HG02943 (cell line): Measurements from ENCODE around the gene TMEM201.

Experiments
- ATAC-seq: cut with Tn5 transposase; IDR thresholded peaks from one replicate; pipeline ENCODE4 v1.9.1; 2021; ENCODE audit warnings: mild to moderate bottlenecking, low read depth, moderate library complexity; ENCODE audit not compliant: unreplicated experiment

Gene TMEM201

DNA sequence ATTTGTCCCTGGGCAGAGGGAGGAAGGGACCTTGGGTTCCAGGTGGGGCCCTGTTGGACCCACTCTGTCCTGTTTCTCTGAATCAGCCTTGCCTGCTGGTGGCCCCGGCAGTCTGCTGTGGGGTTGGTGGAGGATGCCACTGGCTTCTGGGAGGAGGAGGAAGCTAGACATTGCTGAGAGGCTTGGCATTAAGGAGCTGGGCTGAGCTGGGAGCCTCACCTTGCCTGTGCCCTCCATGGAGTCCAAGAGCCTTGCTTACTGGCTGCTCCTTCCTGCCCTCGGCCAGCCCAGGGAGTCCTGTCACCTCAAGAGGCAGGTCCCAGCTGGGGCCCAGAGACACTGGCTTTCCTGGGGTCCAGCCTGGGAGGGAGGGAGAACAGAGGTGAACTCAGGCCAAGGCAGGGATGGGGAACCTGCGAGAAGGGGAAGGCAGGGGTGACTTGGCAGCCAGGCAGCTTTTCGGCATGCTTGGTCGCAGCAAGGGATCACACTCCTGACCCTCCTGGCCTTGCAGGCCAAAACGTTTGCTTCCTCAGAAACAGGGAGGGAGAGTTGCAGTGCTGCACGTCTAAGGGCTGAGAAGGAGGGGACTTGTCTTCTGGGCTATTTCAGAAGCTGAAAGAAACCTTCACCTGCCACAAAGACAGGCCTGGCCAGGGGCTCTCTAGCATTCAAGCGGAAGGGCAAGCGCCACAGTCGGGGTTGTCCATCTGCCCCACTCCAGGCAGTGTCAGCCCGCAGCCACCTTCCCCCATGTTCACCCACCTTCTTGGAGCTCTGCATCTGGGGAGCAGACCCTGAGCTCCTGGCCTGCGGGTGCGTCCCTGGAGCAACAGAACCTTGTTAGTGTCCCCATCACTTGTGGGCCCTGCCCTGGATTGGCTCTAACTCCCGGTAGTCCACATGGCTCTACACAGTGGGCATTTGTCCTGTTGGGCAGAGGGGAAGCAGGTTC is 8.9 kb downstream of the TMEM201 start:
- ATAC-seq, result no peak

DNA sequence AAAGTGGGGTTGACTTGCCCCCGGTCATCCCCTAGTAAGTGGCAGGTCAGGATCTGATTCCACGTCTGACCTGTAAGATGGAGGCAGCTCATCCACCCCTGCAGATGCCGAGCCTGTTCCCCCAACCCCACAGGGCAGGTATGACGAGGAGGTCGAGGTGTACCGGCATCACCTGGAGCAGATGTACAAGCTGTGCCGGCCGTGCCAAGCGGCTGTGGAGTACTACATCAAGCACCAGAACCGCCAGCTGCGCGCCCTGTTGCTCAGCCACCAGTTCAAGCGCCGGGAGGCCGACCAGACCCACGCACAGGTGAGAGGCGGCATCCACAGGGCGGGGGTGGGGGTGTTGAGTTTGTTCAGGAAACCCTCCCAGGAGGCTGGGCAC is 9.6 kb downstream of the TMEM201 start:
- ATAC-seq, result no peak

DNA sequence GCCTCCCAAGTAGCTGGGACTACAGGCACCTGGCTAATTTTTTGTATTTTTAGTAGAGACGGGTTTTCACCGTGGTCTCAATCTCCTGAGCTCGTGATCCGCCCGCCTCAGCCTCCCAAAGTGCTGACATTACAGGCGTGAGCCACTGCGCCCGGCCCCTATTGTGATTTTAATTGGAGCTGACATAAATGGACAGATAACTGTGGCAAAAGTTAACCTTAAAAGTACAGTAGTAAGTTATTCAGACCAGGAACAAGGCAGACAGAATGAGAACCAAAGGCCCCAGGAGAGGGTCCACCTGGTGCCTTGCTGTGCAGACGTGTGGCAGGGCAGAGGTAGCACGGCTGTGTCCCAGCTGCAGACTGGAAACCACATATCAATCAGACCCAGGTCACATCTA is 11.0 kb downstream of the TMEM201 start:
- ATAC-seq, result no peak

DNA sequence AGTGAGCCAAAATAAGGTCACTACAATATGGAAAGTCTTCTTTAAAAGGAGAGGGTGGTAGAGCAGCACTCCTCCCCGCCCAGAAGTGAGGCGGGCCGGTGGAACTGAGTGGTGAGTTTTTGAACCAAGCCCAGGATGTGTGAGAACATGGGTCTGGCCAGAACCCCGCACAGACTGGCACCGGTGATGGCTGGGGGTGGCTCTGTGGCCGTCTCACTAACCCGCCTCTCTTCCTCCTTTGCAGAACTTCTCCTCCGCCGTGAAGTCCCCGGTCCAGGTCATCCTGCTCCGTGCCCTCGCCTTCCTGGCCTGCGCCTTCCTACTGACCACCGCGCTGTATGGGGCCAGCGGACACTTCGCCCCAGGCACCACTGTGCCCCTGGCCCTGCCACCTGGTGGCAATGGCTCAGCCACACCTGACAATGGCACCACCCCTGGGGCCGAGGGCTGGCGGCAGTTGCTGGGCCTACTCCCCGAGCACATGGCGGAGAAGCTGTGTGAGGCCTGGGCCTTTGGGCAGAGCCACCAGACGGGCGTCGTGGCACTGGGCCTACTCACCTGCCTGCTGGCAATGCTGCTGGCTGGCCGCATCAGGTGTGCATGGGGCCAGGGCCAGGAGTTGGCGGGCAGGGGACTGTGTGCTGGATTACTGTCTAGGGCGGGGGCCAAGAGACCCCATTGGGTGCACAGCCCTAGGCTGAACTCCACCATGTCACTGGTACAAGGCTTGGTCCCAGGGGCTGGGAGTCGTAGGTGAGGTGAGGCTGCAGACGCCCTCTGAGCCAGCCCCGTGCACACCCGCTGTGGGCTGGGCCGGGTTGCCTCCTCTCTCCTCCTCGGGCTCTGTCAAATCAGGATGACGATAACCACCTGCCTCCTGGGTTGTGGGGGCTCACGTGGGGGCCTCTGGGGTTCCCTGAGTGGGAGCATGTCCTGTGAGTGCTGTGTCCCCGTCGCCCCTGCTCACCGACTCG is 12.4 kb downstream of the TMEM201 start:
- ATAC-seq, result no peak

DNA sequence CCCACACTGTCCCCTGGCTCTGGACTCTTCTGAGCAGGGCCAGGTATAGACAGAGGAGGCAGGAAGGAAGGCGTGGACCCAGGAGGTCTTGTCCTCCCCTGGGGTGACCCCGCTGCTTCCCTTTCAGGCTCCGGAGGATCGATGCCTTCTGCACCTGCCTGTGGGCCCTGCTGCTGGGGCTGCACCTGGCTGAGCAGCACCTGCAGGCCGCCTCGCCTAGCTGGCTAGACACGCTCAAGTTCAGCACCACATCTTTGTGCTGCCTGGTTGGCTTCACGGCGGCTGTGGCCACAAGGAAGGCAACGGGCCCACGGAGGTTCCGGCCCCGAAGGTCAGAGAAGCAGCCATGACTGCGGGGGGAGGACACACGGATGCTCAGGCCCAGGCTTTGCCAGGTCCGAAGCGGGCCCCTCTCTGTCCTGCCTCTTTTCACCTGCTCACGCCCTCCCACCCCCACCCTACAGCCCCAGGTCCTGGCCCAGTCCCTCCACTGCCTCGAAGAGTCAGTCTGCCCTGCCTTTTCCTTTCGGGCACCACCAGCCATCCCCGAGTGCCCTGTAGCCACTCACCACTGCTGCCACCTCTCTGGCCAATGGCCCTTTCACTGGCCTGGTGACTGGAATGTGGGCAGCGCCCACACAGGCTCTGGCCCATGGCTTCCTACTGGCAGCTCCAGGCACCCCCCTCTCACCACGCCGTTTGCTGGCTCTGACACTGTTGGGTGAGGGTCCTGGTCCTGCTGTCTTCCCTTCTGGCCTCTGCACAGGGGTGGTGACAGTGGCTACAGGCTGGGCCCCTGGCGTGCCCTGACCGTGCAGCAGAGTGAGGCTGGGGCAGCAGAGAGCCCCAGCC is 13.5 kb downstream of the TMEM201 start:
- ATAC-seq, result no peak

DNA sequence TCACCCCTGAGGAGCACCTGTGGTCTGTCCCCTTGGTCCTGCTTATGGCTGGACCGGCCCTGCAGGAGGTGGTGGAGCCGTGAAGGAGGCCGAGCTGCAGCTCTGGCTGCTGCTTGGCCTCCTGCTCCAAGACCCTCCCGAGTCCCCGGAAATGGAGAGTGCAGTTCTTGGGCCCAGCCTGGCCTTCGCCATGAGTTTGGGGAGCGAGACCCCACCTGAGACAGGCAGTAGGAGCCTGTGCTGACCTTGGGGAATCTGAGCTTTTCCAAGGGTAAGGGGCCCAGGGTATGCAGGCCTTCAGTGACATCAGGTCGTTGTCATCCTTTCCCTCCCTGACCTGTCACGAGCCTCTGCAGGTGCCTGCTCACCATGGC is 14.1 kb downstream of the TMEM201 start:
- ATAC-seq, result no peak

DNA sequence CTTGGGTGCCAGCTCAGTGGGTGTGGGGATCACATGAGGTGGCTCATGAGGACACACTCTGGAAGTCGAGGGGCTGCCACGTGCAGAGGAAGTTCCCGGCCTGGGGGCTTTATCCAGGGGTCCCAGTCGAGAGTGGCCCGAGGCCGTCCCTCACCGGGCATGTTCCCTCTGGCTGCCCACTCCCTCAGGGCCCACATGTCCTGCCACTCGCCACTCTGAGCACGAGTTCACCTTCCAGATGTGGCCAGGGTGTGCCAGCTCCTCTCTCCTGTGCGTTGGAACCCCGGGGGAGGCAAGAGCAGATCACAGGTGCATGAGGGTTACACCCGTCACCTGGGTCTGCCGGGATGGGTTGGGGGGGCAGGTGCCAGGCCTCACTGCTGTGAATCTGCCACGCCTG is 14.6 kb downstream of the TMEM201 start:
- no peak for ATAC-seq

DNA sequence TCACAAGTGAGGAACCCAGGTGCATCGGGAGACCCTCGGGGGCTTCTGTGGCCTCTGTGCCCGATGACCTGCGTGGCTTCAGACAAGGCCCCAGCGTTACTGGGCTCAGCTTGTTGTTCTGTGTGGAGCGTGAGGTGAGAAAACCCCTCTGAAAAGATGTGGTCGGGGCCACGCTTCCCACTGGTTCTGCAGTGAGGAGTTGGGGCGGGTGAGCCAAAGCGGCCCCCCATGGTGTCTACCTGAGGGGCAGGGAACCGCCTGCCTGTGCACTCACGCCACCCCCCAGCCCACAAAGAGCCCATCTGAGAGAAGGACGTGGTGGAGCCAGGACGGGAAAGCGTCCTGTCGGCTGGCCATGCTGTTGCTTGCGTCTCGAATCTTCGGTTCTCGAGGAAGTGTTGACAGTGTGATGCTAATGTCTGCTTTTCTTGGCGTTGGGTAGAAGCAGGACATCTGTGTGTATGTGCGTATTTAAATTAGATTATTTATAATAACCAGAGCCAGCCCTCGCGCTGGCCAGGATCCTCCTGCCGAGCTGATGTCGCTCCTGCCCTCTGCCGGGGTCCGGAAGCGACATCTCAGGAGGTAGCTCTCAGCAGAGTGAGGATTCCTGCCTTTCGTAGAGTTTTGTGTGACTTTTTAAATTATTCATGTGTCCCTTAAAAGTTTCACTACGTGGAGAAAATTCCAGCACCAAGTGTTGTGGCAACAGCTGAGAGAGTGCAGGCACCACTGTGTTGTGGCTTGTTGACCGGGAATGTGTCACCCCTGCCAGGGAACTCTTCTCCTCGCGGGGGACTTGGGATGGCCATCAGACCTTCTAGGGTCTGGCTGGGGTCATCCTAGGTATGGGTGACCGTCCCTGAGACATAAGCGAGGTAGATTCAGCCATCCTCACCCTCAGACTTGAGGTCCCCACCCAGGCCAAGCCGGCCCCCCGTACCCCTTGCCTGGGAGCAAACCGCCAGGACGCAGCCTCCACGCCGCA is 15.3 kb downstream of the TMEM201 start:
- no peak for ATAC-seq

DNA sequence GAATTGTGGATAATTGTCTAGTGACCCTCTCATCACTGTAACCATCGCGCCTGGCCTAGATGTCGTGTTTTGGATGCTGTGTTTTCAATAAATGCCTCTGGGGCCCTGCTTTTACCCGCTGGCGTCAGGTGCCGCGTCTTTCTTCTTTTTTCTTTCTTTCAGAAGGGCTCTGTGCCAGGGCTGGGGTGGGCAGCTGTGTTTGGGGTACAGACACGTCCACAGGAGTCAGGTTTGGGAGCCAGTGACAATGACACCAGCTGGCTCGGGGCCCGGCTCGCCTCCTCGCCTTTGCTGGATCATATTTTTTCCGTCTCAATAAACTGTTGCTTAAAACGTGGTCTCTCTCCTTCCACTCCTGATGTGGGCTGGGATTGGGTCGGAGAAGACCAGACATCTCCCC is 16.1 kb downstream of the TMEM201 start:
- no peak for ATAC-seq

DNA sequence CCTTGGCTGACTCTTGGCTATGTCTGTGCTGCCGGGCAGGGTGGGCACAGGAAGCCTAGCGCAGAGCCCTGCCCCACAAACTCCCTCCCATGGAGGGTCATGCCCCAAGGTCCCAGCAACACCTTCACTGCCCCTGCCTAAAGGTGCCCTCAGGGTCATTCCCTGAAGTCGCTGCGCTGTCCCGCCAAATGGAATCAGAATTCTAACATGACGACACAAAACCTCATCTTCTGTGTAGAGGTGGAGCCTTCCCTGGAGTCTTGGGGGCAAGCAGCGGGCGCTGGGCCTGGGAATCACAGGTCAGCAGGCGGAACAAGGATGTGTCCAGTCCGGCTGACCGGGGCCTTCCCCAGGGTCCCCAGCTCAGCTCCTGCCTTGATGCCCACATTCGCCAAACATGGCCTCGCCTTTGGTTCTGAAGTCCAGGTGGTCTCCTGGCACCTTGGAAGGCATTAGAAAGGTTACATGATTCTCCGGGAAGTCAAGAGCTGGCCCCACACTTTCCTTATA is 17.3 kb downstream of the TMEM201 start:
- no peak for ATAC-seq

DNA sequence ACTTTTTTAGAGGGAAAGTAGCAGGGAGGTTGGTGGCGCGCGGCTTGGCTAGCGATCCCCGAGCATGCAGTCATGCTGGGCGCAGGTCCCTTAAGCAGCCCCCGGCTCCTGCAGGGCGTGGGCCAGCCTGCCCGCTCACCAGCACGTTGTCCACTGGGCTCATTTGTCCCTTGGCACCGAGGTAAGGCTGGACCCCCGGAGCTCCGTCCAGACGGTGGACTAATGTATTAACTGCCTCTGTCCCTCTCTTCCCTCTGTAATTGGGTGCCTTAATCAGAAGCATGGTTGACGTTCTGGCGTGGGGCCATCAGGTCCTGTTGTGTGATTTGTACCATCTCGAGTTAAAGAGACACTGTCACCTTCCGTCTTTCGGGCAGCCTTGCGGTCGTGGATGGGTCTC is 17.7 kb downstream of the TMEM201 start:
- ATAC-seq, result no peak

DNA sequence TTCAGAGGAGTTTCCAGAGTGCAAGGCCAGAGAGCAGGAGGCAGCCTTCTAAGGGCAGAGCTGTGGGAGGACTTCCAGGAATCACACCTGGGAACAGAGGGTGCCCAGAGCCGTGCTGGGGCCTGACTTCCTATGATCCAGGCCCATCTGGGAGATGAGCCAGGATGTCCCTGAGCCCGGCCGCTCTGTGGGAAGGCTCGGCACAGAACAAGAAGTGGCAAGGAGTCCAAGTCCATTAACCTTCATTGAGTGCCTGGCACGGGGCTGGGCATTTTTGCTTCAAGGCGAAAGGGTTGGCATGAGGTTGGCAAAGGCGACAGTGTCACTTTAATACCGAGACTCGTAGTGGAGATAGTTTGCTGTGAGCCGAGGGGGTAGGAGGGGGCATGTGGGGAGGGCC is 18.2 kb downstream of the TMEM201 start:
- ATAC-seq, result no peak

DNA sequence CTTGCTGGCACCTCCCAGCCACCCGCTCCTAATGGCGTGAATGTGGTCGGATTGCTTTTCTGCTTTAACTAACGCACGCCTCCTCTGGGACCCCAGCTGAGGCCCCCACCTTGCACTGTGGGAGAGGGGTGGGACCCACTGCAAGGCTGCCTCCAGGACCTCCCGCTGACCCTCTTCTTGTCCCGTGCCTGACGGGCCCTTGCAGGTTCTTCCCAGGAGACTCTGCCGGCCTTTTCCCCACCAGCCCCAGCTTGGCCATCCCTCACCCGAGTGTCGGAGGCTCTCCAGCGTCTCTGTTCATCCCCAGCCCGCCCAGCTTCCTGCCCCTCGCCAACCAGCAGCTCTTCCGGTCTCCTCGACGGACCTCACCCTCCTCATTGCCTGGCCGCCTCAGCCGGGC is 18.6 kb downstream of the TMEM201 start:
- ATAC-seq, result no peak

DNA sequence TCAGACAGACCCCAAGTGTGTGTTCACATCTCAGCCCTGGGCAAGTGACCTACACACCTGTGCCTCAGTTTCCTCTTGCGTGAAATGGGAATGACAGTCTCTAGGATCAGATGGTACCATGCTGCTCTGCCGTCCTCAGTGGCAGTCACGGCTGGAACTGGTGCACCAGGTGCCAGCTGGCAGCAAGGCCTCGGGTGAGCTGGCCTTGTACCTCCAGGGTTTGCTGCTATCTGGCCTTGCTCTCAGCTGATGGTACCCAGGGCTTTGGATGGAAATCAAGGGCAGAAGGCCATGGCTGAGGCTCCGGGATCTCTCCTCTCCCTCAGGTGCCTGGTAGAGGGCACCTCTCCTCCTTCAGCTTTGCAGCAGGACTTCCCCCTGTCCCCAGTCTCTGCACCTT is 21.3 kb downstream of the TMEM201 start:
- no peak for ATAC-seq

DNA sequence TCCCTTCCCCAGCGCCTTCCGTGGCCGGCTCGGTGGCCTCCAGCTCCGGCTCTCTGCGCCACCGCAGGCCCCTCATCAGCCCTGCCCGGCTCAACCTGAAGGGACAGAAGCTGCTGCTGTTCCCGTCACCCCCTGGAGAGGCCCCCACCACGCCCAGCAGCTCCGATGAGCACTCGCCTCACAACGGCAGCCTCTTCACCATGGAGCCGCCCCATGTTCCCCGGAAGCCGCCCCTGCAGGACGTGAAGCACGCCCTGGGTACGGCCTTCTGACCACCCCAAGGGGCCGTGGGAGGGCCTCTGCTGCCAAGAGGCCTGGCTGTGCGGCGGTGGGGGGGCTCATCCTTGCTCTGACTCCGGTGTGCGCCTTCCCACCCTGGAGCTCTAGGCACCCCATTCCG is 21.8 kb downstream of the TMEM201 start:
- no peak for ATAC-seq

DNA sequence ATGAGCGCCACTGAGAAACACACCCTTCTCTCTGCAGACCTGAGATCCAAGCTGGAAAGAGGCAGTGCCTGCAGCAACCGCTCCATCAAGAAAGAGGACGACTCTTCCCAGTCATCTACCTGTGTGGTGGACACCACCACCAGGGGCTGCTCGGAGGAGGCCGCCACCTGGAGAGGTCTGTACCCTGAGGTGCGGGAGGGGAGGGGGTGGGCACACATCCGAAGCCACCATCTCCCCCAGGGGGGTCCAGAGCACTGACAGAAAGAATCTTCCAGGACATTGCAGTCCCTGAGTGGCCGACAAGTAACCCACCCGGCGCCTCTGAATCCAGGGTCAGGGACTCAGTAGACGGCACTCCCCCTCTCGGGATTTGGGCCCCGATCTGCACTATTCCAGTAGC is 23.0 kb downstream of the TMEM201 start:
- no peak for ATAC-seq

DNA sequence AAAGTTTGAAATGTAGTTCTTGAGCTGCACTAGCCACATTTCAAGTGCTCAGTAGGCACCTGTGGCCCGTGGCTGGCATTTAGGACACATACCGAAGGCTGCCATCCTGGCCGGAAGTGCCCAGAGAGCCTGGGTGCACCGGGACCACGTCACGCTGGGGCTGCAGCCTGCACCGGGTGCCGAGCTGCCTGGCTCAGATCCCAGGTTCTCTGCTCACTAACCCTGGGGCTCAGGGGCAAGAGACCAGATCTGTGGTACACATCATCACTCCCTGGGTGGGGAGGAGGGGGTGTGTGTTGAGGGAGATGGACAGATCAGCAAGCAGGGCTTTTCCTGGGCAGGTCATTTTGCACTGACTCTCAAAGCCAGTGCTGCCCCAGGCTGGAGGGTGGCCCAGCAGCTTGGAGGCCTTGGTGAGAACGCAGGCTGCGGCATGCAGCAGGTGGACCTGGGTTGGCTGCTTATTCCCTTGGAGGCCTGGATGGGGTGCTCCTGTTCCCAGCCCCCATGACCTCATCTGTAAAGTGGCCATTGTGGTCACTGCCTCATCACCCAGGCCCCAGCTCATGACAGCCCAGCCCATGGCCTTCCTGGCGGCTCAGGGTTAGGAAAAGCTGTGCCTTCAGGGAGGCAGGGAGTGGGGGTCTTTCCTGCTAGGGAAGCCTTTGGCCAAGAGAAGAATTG is 23.6 kb downstream of the TMEM201 start:
- no peak for ATAC-seq

DNA sequence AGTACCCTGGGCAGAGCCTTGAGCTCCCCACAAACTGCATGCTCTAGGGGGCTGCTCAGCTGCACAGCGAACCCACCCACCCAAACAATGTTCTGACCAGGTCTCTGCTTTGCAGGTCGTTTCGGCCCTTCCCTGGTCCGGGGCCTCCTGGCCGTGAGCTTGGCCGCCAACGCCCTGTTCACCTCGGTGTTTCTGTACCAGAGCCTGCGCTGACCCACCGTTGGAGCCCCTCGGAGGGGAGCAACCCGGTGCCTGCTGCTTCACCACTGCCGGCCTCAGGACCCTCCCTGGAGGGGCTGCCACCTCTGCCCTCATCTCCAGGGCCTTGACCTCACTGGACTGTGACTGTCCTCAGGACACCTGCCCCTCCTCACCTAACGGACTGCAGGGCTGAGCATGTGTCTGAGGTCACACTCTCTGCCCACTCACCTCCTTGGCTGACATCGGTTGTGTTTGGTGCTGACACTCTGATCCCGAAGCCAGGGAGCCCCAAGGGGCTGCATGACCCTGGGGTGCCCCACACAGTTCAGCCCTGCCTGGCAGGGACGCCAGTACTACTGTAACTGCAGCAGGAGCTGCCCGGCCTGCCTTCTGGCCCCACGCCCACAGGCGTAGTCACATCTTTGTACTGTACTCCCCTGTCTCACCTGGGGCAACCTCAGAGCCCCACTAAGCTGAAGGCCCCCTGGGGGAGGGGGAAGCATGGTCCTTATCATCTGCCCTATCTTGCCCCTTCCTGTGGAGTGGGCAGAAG is 24.3 kb downstream of the TMEM201 start:
- no peak for ATAC-seq
